Measurements from ENCODE around the gene NRCAM. TPM values are rescaled to one million over a fixed set of nuclear protein-coding genes. Genes with fewer than 3 reads are reported as not detected.
"Not testable (repeated sequence)": the region's sequence is repeated elsewhere in the genome, so short reads cannot be mapped to it uniquely, and the experiment has no call there.

NRCAM gene
- total RNA-seq, 2 experiments from 2014 or later: 3.2 to 3.8 TPM

DNA sequence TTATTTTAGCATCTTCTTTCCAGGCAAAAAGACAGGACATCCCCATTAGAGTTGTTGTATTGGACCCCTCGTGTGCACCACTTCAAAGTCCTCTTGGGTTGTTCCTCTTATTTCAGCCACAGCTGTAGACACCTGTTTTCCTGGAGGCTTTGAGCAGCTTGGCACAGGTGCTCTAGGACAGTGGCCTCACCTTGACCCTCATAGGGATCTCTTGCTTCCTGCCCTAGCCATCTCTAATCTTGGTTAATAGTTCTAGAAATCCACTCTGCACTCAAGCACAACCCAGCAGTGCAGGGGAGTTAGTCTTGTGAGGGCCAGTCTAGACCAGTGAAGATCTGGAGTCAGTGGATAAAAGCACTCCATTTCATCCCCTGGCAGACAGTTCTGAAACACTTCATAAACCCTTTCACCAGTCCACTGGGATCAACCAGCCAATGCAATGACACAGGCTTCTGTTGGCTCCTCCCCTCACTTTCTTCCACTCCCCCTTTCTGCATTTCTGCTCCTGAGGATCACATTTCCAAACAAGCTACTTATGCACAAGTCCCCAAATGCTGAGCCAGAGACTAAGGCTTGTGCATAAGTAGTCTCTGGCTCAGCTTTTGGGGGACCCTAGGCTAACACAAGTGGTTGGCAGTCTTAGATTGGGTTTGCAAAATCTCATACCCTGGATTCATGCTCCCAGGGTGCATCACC, 194.5 kb downstream of the NRCAM start:
- Mint-ChIP-seq H3K36me3 (ENCODE audit: low read depth) (peaks cover 5% of the 10 kb centered on the region), H3K4me1 (ENCODE audit: low read depth) (peaks cover 5% of the 10 kb centered on the region), H3K27ac (no peak overlapping the region), H3K27me3 (no peaks in the 10 kb centered on the region), H3K9me3 (peaks cover 4% of the 10 kb centered on the region), H3K4me3 (no peak overlapping the region)
- CTCF ChIA-PET: no interaction called here
- POLR2A ChIA-PET: no interaction called here
- TF ChIP-seq CTCF (IDR thresholded peaks at IDR 0.05): no peak
- DNase-seq (no peak), ATAC-seq (no peak)
- intact Hi-C loops (cut with micrococcal nuclease): no loop called here

DNA sequence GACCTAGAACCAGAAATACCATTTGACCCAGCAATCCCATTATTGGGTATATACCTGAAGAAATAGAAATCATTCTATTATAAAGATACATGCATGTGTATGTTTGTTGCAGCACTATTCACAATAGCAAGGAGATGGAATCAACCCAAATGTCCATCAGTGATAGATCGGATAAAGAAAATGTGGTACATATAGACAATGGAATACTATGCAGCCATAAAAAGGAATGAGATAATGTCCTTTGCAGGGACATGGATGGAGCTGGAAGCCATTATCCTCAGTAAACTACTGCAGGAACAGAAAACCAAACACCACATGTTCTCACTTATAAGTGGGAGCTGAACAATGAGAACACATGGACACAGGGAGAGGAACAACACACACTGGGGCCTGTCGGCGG, 196.8 kb downstream of the NRCAM start:
- intact Hi-C loops (cut with micrococcal nuclease); H3K4me3 Mint-ChIP-seq; H3K4me1 Mint-ChIP-seq (ENCODE audit: low read depth); H3K36me3 Mint-ChIP-seq (ENCODE audit: low read depth); H3K27ac Mint-ChIP-seq; CTCF ChIA-PET; ATAC-seq; DNase-seq; H3K27me3 Mint-ChIP-seq; H3K9me3 Mint-ChIP-seq; POLR2A ChIA-PET: not testable (repeated sequence)

DNA sequence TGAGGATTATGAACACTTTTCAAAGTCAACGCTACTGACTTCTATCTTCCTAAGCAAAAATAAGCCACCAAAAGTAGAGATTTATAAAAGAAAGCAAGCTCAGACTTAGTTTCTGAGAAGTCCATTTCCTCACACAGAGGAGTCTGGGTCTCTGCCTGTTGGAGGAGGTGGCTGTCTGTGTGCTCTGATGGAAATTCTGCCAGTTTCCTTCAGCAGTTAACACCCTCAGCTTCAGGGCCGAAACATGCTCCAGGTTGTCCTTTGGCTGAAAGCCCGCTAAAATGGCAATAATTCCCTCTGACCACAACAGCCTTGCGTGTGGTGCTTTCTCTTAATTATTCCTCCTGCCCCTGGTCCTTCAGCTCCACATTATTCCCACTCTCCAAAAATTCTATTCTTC, 198.3 kb downstream of the NRCAM start:
- ChIA-PET CTCF (interaction anchor here (0.6 to 1.2 kb wide), 2 partner anchors 145 to 331 kb away, joined by 3 read pairs; no protein-coding TSS in a partner anchor), POLR2A (interaction anchor here (0.7 to 1.5 kb wide), 2 partner anchors 12 to 90 kb away, joined by 3 to 4 read pairs; no protein-coding TSS in a partner anchor)
- DNase-seq (no peak), ATAC-seq (no peak)
- Mint-ChIP-seq H3K27ac (no peak overlapping the region), H3K4me3 (no peak overlapping the region), H3K9me3 (peaks cover 5% of the 10 kb centered on the region), H3K27me3 (no peaks in the 10 kb centered on the region), H3K4me1 (ENCODE audit: low read depth) (peaks cover 3% of the 10 kb centered on the region), H3K36me3 (ENCODE audit: low read depth) (peaks cover 5% of the 10 kb centered on the region)
- no peak for TF ChIP-seq CTCF (IDR thresholded peaks at IDR 0.05)
- intact Hi-C loops (cut with micrococcal nuclease): no loop called here

GRCh38 chr7:108254259-108254658, 202.0 kb downstream of the NRCAM start:
- ChIA-PET CTCF (no interaction called here), POLR2A (interaction anchor here (0.6 kb wide), 1 partner anchor 190 kb away, joined by 3 read pairs; no protein-coding TSS in a partner anchor)
- peaks cover under 1% of the 10 kb centered on the region for H3K36me3 Mint-ChIP-seq (ENCODE audit: low read depth)
- TF ChIP-seq CTCF (IDR thresholded peaks at IDR 0.05): no peak
- DNase-seq: no peak
- peaks cover 1% of the 10 kb centered on the region for H3K9me3 Mint-ChIP-seq
- H3K27ac Mint-ChIP-seq: no peak overlapping the region
- no peaks in the 10 kb centered on the region for H3K27me3 Mint-ChIP-seq
- no peak overlapping the region for H3K4me3 Mint-ChIP-seq
- no peak for ATAC-seq
- intact Hi-C loops (cut with micrococcal nuclease): no loop called here
- H3K4me1 Mint-ChIP-seq (ENCODE audit: low read depth): peaks cover 3% of the 10 kb centered on the region

- Mint-ChIP-seq H3K4me3 (no peak overlapping the region), H3K4me1 (ENCODE audit: low read depth) (peaks cover 3% of the 10 kb centered on the region), H3K27me3 (no peaks in the 10 kb centered on the region), H3K9me3 (peaks cover 1% of the 10 kb centered on the region), H3K27ac (no peak overlapping the region), H3K36me3 (ENCODE audit: low read depth) (no peaks in the 10 kb centered on the region)
- ATAC-seq: no peak
- no peak for TF ChIP-seq CTCF (IDR thresholded peaks at IDR 0.05)
- CTCF ChIA-PET: no interaction called here
- intact Hi-C loops (cut with micrococcal nuclease): no loop called here
- DNase-seq: no peak
- POLR2A ChIA-PET: interaction anchor here (0.8 kb wide), 1 partner anchor 91 kb away, joined by 3 read pairs; no protein-coding TSS in a partner anchor
These were observed 202.8 kb downstream of the NRCAM start for GRCh38 chr7:108253275-108254044.
